HG02970 (cell line): Measurements from ENCODE around the gene PHYHD1.

Source experiments
- ATAC-seq: cut with Tn5 transposase; IDR thresholded peaks from one replicate; pipeline ENCODE4 v1.9.1; 2021; ENCODE audit warnings: mild to moderate bottlenecking, moderate library complexity, moderate number of reproducible peaks; ENCODE audit not compliant: unreplicated experiment, low FRiP score

PHYHD1 gene

GRCh38 chr9:128920381-128921058, at the start of gene PHYHD1:
Gene PHYHD1 (plus strand): TSS chr9:128920982. CDS start chr9:128922324, 1,342 bp downstream.
- no peak for ATAC-seq

GRCh38 chr9:128877852-128878251, 42.9 kb upstream of the PHYHD1 start:
- ATAC-seq = no peak

GRCh38 chr9:128881884-128882676, 38.7 kb upstream of the PHYHD1 start, which contains the start of the genes KYAT1 and LRRC8A:
Gene KYAT1 (minus strand): TSS chr9:128881950. CDS start chr9:128845405, 36,545 bp downstream.
Gene LRRC8A (plus strand): TSS chr9:128882133. CDS start chr9:128907165, 25,032 bp downstream.
- peak; percentile 92 for ATAC-seq

- no peak for ATAC-seq
Observed at GRCh38 chr9:128882677-128883603, 37.8 kb upstream of the PHYHD1 start.

- ATAC-seq = no peak
Observed at GRCh38 chr9:128884164-128884563, 36.6 kb upstream of the PHYHD1 start.

- no peak for ATAC-seq
Observed at GRCh38 chr9:128885376-128885775, 35.4 kb upstream of the PHYHD1 start.

GRCh38 chr9:128885798-128886197, 35.0 kb upstream of the PHYHD1 start:
- ATAC-seq = no peak

- no peak for ATAC-seq
Observed at GRCh38 chr9:128886211-128886891, 34.4 kb upstream of the PHYHD1 start.

- ATAC-seq = no peak
Observed at GRCh38 chr9:128887049-128887448, 33.7 kb upstream of the PHYHD1 start.

GRCh38 chr9:128887914-128888350, 32.9 kb upstream of the PHYHD1 start:
- no peak for ATAC-seq

GRCh38 chr9:128891321-128892220, 29.2 kb upstream of the PHYHD1 start:
- no peak for ATAC-seq

GRCh38 chr9:128892221-128892921, 28.4 kb upstream of the PHYHD1 start:
- no peak for ATAC-seq

- no peak for ATAC-seq
Observed at GRCh38 chr9:128893354-128893753, 27.4 kb upstream of the PHYHD1 start.

- no peak for ATAC-seq
Observed at GRCh38 chr9:128894764-128895163, 26.0 kb upstream of the PHYHD1 start.

- no peak for ATAC-seq
Observed at GRCh38 chr9:128895556-128895955, 25.2 kb upstream of the PHYHD1 start.

GRCh38 chr9:128898382-128898781, 22.4 kb upstream of the PHYHD1 start:
- ATAC-seq = no peak

- no peak for ATAC-seq
Observed at GRCh38 chr9:128898845-128899565, 21.8 kb upstream of the PHYHD1 start.
